Measurements from ENCODE around the gene GDAP2.

- no peak for TF ChIP-seq EZH2phosphoT487 (IDR thresholded peaks at IDR 0.05; ENCODE audit: low read depth, severe bottlenecking, unreplicated experiment)
- TF ChIP-seq CTCF (IDR thresholded peaks at IDR 0.05; ENCODE audit: poor library complexity) = no peak
- no peak for TF ChIP-seq EZH2 (IDR thresholded peaks at IDR 0.05; ENCODE audit: borderline replicate concordance)
These were observed 90.5 kb downstream of the GDAP2 start for GRCh38 chr1:117838911-117839310.
